BLaER1 treated with 17β-estradiol and CSF1 and Interleukin-3, amounts not matched to agents 10 nM and 100 nM (cell line): ENCODE results near the gene MEF2C.
A peak's percentile ranks its signal among the peaks of the same experiment; 100 is the strongest.

Source experiments
- H3K27ac ChIP-seq, 11 experiments: shearing (Covaris generic); formaldehyde crosslinking; 2 replicates each; pipeline ENCODE4 v1.8.1; 2022
- H3K27me3 ChIP-seq, 11 experiments: shearing (Covaris generic); formaldehyde crosslinking; 2 replicates each; pipeline ENCODE4 v1.8.1; 2022
- H3K36me3 ChIP-seq, 11 experiments: shearing (Covaris generic); formaldehyde crosslinking; 2 replicates each; pipeline ENCODE4 v1.8.1; 2022
- H3K4me1 ChIP-seq, 10 experiments: shearing (Covaris generic); formaldehyde crosslinking; 2 replicates each; pipeline ENCODE4 v1.8.1; 2022
- H3K4me2 ChIP-seq, 11 experiments: shearing (Covaris generic); formaldehyde crosslinking; 2 replicates each; pipeline ENCODE4 v1.8.1; 2022
- H3K4me3 ChIP-seq, 10 experiments: shearing (Covaris generic); formaldehyde crosslinking; 2 replicates each; pipeline ENCODE4 v1.8.1; 2022
- H3K9ac ChIP-seq, 11 experiments: shearing (Covaris generic); formaldehyde crosslinking; 2 replicates each; pipeline ENCODE4 v1.8.1; 2022
- H3K9me3 ChIP-seq, 11 experiments: shearing (Covaris generic); formaldehyde crosslinking; replicated peaks in 1 of 11; 2 replicates each; pipeline ENCODE4 v1.8.1; 2022
- H4K20me1 ChIP-seq, 11 experiments: shearing (Covaris generic); formaldehyde crosslinking; 2 replicates each; pipeline ENCODE4 v1.8.1; 2022
- Cebpa-rat ChIP-seq, 11 experiments: shearing (Covaris generic); IDR thresholded peaks; 2 replicates each; pipeline ENCODE4 v1.8.1; 2022

The MEF2C gene

DNA sequence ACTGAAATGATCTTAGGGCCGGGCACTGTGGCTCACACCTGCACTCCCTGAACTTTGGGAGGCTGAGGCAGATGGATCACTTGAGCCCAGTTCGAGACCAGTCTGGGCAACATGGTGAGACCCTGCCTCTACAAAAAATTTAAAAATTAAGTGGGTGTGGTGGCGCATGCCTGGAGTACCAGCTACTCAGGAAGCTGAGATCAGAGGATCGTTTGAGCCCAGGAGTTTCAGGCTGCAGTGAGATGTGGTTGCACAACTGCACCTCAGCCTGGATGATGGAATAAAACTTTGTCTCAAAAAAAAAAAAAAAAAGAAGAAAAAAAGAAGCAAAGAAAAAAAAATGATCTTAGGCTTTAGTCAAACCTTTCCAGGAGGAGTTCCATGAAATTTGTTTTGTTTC is 41.8 kb downstream of the MEF2C start:
- TF ChIP-seq Cebpa-rat (IDR thresholded peaks at IDR 0.05), result 0 out of 22 replicates have a peak, but pooled peaks of 1 of the 11 experiments have one; percentile 30
- H3K4me3 ChIP-seq, result no peak overlapping the region
- H3K4me2 ChIP-seq, result peak overlapping the region; percentile 2 to 56 (median 19); a peak in 17 of 22 replicates
- H3K27ac ChIP-seq, result peak overlapping the region in 8 of 11 experiments; percentile 3 to 51 (median 26); a peak in 8 of 22 replicates
- no peaks in the 10 kb centered on the region for H3K27me3 ChIP-seq
- H3K9ac ChIP-seq, result no peak overlapping the region
- H3K4me1 ChIP-seq, result peaks cover 52 to 100% (median 94%) of the 10 kb centered on the region in 10 experiments
- peaks cover 0 to 81% (median 50%) of the 10 kb centered on the region in 11 experiments; a peak in 20 of 22 replicates for H3K36me3 ChIP-seq
- peaks cover 0 to 7% (median 0%) of the 10 kb centered on the region in 11 experiments; a peak in 2 of 22 replicates for H3K9me3 ChIP-seq
- peaks cover 0 to 51% (median 0%) of the 10 kb centered on the region in 11 experiments; a peak in 7 of 22 replicates for H4K20me1 ChIP-seq

DNA sequence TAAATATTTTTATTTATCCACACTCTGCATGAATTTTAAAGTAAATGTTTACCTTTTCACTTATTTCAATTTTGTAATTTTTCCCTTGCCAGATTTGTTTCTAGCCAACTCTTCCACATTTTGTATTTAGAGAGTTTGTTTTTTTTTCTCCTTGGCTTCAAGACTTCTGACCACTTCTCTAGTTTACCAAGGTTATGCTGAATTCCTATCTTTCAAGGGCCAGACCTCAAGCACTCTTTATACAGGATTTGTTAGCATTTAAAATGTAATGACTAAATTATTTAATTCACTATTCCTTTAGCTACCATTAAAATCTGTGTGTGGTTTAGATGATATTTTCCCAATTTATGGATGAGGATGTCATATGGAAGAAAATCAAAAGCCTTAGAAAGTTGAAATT is 42.5 kb downstream of the MEF2C start:
- TF ChIP-seq Cebpa-rat (IDR thresholded peaks at IDR 0.05), result no peak
- H3K9ac ChIP-seq, result no peak overlapping the region
- H3K4me3 ChIP-seq, result no peak overlapping the region
- peak overlapping the region in 3 of 11 experiments; percentile 2 to 56 (median 9); a peak in 5 of 22 replicates for H3K4me2 ChIP-seq
- peak overlapping the region in 4 of 11 experiments; percentile 3 to 51 (median 30); a peak in 4 of 22 replicates for H3K27ac ChIP-seq
- no peaks in the 10 kb centered on the region; a peak in 1 of 22 replicates for H3K9me3 ChIP-seq
- no peaks in the 10 kb centered on the region for H3K27me3 ChIP-seq
- peaks cover 49 to 100% (median 92%) of the 10 kb centered on the region in 10 experiments for H3K4me1 ChIP-seq
- H3K36me3 ChIP-seq, result peaks cover 2 to 81% (median 48%) of the 10 kb centered on the region in 11 experiments; a peak in 17 of 22 replicates
- H4K20me1 ChIP-seq, result peaks cover 0 to 46% (median 0%) of the 10 kb centered on the region in 11 experiments; a peak in 6 of 22 replicates

DNA sequence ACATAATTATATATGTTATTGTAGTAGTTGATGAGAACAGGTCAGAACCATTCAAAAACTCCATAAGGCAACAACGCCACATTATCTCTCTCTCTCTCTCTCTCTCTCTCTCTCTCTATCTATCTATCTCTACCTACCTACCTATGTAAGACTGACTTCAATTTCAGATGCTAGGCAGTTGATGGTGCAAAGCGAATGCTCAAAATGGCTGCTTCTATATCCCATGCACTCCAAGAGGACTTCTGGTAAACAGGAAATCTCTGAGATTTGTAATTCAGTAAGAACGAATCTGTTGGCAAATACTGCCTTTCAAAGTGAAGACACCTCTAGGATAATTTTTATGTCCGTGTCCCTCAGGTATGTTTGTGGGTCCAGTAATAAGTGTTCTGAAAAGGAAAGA is 43.7 kb downstream of the MEF2C start:
- no peak overlapping the region for H3K4me3 ChIP-seq
- H3K27me3 ChIP-seq, result no peaks in the 10 kb centered on the region
- peaks cover 0 to 58% (median 4%) of the 10 kb centered on the region in 11 experiments; a peak in 10 of 22 replicates for H4K20me1 ChIP-seq
- no peak overlapping the region for H3K9ac ChIP-seq
- peak overlapping the region in 6 of 11 experiments; percentile 11 to 56 (median 21); a peak in 8 of 22 replicates for H3K4me2 ChIP-seq
- H3K9me3 ChIP-seq, result no peaks in the 10 kb centered on the region; a peak in 1 of 22 replicates
- peaks cover 53 to 100% (median 92%) of the 10 kb centered on the region in 10 experiments for H3K4me1 ChIP-seq
- H3K36me3 ChIP-seq, result peaks cover 6 to 75% (median 48%) of the 10 kb centered on the region in 11 experiments; a peak in 16 of 22 replicates
- H3K27ac ChIP-seq, result peak overlapping the region in 5 of 11 experiments; percentile 1 to 24 (median 13); a peak in 4 of 22 replicates
- TF ChIP-seq Cebpa-rat (IDR thresholded peaks at IDR 0.05), result no peak

GRCh38 chr5:88838500-88838899 is 44.5 kb downstream of the MEF2C start:
- H3K4me3 ChIP-seq, result no peak overlapping the region
- peak overlapping the region in 6 of 11 experiments; percentile 10 to 72 (median 36); a peak in 9 of 22 replicates for H3K4me2 ChIP-seq
- peaks cover 55 to 99% (median 92%) of the 10 kb centered on the region in 10 experiments for H3K4me1 ChIP-seq
- H3K9ac ChIP-seq, result no peak overlapping the region; a peak in 1 of 22 replicates
- no peaks in the 10 kb centered on the region for H3K27me3 ChIP-seq
- H4K20me1 ChIP-seq, result peaks cover 0 to 59% (median 4%) of the 10 kb centered on the region in 11 experiments; a peak in 10 of 22 replicates
- TF ChIP-seq Cebpa-rat (IDR thresholded peaks at IDR 0.05), result no peak
- no peaks in the 10 kb centered on the region for H3K9me3 ChIP-seq
- H3K36me3 ChIP-seq, result peaks cover 6 to 68% (median 41%) of the 10 kb centered on the region in 11 experiments; a peak in 16 of 22 replicates
- peak overlapping the region in 4 of 11 experiments; percentile 19 to 30 (median 22); a peak in 6 of 22 replicates for H3K27ac ChIP-seq

GRCh38 chr5:88837817-88838216 is 45.2 kb downstream of the MEF2C start:
- no peak overlapping the region for H3K4me3 ChIP-seq
- H3K9me3 ChIP-seq, result no peaks in the 10 kb centered on the region
- no peak for TF ChIP-seq Cebpa-rat (IDR thresholded peaks at IDR 0.05)
- no peak overlapping the region for H3K9ac ChIP-seq
- H3K27ac ChIP-seq, result peak overlapping the region in 1 of 11 experiments; percentile 20; a peak in 1 of 22 replicates
- peak overlapping the region in 7 of 11 experiments; percentile 11 to 97 (median 62); a peak in 12 of 22 replicates for H3K4me2 ChIP-seq
- no peaks in the 10 kb centered on the region for H3K27me3 ChIP-seq
- peaks cover 6 to 68% (median 41%) of the 10 kb centered on the region in 11 experiments; a peak in 16 of 22 replicates for H3K36me3 ChIP-seq
- H4K20me1 ChIP-seq, result peaks cover 0 to 60% (median 4%) of the 10 kb centered on the region in 11 experiments; a peak in 10 of 22 replicates
- H3K4me1 ChIP-seq, result peaks cover 54 to 100% (median 92%) of the 10 kb centered on the region in 10 experiments

GRCh38 chr5:88837222-88837621 is 45.8 kb downstream of the MEF2C start:
- H3K27ac ChIP-seq, result peak overlapping the region in 5 of 11 experiments; percentile 57 to 71 (median 65); a peak in 5 of 22 replicates
- no peak for TF ChIP-seq Cebpa-rat (IDR thresholded peaks at IDR 0.05)
- peaks cover 56 to 100% (median 92%) of the 10 kb centered on the region in 10 experiments for H3K4me1 ChIP-seq
- H3K36me3 ChIP-seq, result peaks cover 6 to 68% (median 46%) of the 10 kb centered on the region in 11 experiments; a peak in 16 of 22 replicates
- no peaks in the 10 kb centered on the region for H3K27me3 ChIP-seq
- peak overlapping the region in 2 of 11 experiments; percentile 71 to 77; a peak in 2 of 22 replicates for H3K9ac ChIP-seq
- no peaks in the 10 kb centered on the region for H3K9me3 ChIP-seq
- peak overlapping the region; percentile 46 to 97 (median 72); a peak in 20 of 22 replicates for H3K4me2 ChIP-seq
- H4K20me1 ChIP-seq, result peaks cover 0 to 57% (median 4%) of the 10 kb centered on the region in 11 experiments; a peak in 10 of 22 replicates
- H3K4me3 ChIP-seq, result no peak overlapping the region

DNA sequence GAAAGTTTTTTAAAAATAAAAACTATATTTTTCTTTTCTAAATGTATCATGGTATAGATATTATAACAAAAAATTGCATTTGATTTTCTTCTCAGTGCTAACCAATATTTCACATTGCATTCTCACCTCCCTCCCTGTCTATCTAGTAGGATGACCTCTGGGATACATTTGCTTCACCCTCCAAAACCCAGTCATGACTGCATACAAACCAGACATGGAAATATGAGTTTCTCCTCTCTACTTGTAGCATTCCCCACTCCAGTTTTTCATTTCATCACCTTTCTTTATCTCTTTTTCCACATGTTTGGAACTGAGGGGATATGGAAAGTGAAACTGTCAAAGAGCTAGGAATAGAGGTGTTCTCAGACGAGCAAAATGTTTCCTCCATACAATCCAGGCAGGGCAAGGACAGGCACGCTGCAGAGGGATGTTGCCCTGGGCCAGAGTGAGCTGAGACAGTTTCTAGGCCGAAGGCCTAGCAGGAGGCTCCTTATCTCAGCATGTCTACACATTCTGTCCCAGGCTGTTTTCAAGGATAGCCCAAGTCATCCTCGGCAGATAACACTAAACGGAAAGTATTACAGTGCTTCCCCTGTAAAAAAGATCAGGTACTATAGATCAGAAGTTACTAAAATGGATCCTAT is 46.7 kb downstream of the MEF2C start:
- Histone ChIP-seq H3K4me3 (peak overlapping the region in 5 of 10 experiments; percentile 9 to 34 (median 21); a peak in 4 of 20 replicates), H3K4me2 (peak overlapping the region; percentile 46 to 97 (median 72)), H3K4me1 (peaks cover 60 to 100% (median 94%) of the 10 kb centered on the region in 10 experiments), H3K9me3 (no peaks in the 10 kb centered on the region), H3K27me3 (no peaks in the 10 kb centered on the region), H4K20me1 (peaks cover 0 to 62% (median 4%) of the 10 kb centered on the region in 11 experiments; a peak in 10 of 22 replicates), H3K36me3 (peaks cover 6 to 63% (median 42%) of the 10 kb centered on the region in 11 experiments; a peak in 16 of 22 replicates), H3K9ac (peak overlapping the region; percentile 31 to 77 (median 57); a peak in 19 of 22 replicates), H3K27ac (peak overlapping the region; percentile 49 to 73 (median 65))
- no peak for TF ChIP-seq Cebpa-rat (IDR thresholded peaks at IDR 0.05)

DNA sequence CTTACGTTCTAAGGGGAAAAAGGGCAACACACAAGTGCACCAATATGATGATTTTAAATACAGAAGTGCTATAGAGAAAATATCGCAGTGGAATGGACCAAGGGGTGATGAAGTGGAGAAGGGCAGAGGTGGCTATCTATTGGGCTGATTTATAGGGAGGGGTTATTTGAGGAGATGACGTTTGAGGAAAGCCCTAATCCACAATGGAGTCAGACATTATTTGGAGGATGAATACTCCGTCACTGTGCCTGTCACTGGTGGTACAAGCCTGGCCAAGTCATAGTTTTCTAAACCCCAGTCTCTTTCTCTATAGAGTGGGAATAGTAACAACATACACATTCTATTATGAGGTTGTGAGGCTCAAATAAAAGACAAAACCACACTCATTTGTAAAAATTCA is 48.5 kb downstream of the MEF2C start:
- Histone ChIP-seq H3K9ac (peak overlapping the region in 10 of 11 experiments; percentile 18 to 75 (median 57); a peak in 12 of 22 replicates), H3K4me1 (peaks cover 74 to 100% (median 97%) of the 10 kb centered on the region in 10 experiments), H4K20me1 (peaks cover 0 to 60% (median 4%) of the 10 kb centered on the region in 11 experiments; a peak in 9 of 22 replicates), H3K36me3 (peaks cover 6 to 46% (median 31%) of the 10 kb centered on the region in 11 experiments; a peak in 15 of 22 replicates), H3K27me3 (no peaks in the 10 kb centered on the region), H3K27ac (peak overlapping the region; percentile 71 to 99 (median 95); a peak in 19 of 22 replicates), H3K4me3 (peak overlapping the region in 1 of 10 experiments; percentile 34; a peak in 1 of 20 replicates), H3K4me2 (peak overlapping the region; percentile 55 to 100 (median 84)), H3K9me3 (no peaks in the 10 kb centered on the region)
- no peak for TF ChIP-seq Cebpa-rat (IDR thresholded peaks at IDR 0.05)
